GM19043 (cell line): ENCODE measurements around the gene PTPRN2.
"Not testable (repeated sequence)": the region's sequence is repeated elsewhere in the genome, so short reads cannot be mapped to it uniquely, and the experiment has no call there.

Experiments
- ATAC-seq: cut with Tn5 transposase; IDR thresholded peaks from one replicate; pipeline ENCODE4 v1.9.1; 2021; ENCODE audit warnings: low read depth; ENCODE audit not compliant: unreplicated experiment

PTPRN2 gene

GRCh38 chr7:158055726-158056510 lies 531.7 kb downstream of the PTPRN2 start:
- ATAC-seq: no peak

- ATAC-seq: no peak
These were observed 533.0 kb downstream of the PTPRN2 start for GRCh38 chr7:158054611-158055010.

GRCh38 chr7:158054081-158054480 lies 533.5 kb downstream of the PTPRN2 start:
- ATAC-seq: no peak

- ATAC-seq: no peak
These were observed 534.3 kb downstream of the PTPRN2 start for GRCh38 chr7:158053183-158053915.

- no peak for ATAC-seq
These were observed 535.1 kb downstream of the PTPRN2 start for GRCh38 chr7:158052381-158053060.

GRCh38 chr7:158051776-158052175 lies 535.8 kb downstream of the PTPRN2 start:
- no peak for ATAC-seq

- no peak for ATAC-seq
These were observed 536.5 kb downstream of the PTPRN2 start for GRCh38 chr7:158050978-158051651.

- ATAC-seq: no peak
These were observed 537.1 kb downstream of the PTPRN2 start for GRCh38 chr7:158050441-158050977.

- ATAC-seq: no peak
These were observed 538.4 kb downstream of the PTPRN2 start for GRCh38 chr7:158049271-158049670.

GRCh38 chr7:158048569-158048968 lies 539.1 kb downstream of the PTPRN2 start:
- ATAC-seq: no peak

GRCh38 chr7:158047391-158048059 lies 540.1 kb downstream of the PTPRN2 start:
- ATAC-seq: no peak

- not testable (repeated sequence) for ATAC-seq
These were observed 541.4 kb downstream of the PTPRN2 start for GRCh38 chr7:158046246-158046645.

- ATAC-seq: no peak
These were observed 543.2 kb downstream of the PTPRN2 start for GRCh38 chr7:158044482-158044823.

- no peak for ATAC-seq
These were observed 543.8 kb downstream of the PTPRN2 start for GRCh38 chr7:158043551-158044481.

GRCh38 chr7:158042156-158042880 lies 545.3 kb downstream of the PTPRN2 start:
- ATAC-seq: no peak

GRCh38 chr7:158040199-158040598 lies 547.4 kb downstream of the PTPRN2 start:
- ATAC-seq: no peak

- no peak for ATAC-seq
These were observed 548.4 kb downstream of the PTPRN2 start for GRCh38 chr7:158039270-158039669.

GRCh38 chr7:158037211-158037610 lies 550.4 kb downstream of the PTPRN2 start:
- no peak for ATAC-seq
